SK-N-SH (cell line): Measurements from ENCODE around the gene HEPN1.

ENCODE experiments used
- CTCF ChIP-seq: fragments of 200-600 bp; sonication (generic); IDR thresholded peaks from 2 replicates; pipeline ENCODE4 v1.6.1; 2017; ENCODE audit warnings: antibody characterized with exemption, mild to moderate bottlenecking, moderate library complexity
- NRF1 ChIP-seq: IDR thresholded peaks from 2 replicates; pipeline ENCODE4 v1.6.1; 2012; ENCODE audit warnings: low read depth, mild to moderate bottlenecking, low read length
- SIN3A ChIP-seq: IDR thresholded peaks from 2 replicates; pipeline ENCODE4 v1.6.1; 2012; ENCODE audit warnings: low read depth, mild to moderate bottlenecking, low read length, moderate library complexity, borderline replicate concordance
- USF2 ChIP-seq: fragments of 150-350 bp; IDR thresholded peaks from 2 replicates; pipeline ENCODE4 v1.6.1; 2017; ENCODE audit warnings: antibody characterized with exemption, low read length, low read depth, borderline replicate concordance
- TF ChIP-seq, protein P1 (sequence below): IDR thresholded peaks from 2 replicates; pipeline ENCODE4 v1.4.0; 2012; ENCODE audit warnings: low read depth

DNA sequence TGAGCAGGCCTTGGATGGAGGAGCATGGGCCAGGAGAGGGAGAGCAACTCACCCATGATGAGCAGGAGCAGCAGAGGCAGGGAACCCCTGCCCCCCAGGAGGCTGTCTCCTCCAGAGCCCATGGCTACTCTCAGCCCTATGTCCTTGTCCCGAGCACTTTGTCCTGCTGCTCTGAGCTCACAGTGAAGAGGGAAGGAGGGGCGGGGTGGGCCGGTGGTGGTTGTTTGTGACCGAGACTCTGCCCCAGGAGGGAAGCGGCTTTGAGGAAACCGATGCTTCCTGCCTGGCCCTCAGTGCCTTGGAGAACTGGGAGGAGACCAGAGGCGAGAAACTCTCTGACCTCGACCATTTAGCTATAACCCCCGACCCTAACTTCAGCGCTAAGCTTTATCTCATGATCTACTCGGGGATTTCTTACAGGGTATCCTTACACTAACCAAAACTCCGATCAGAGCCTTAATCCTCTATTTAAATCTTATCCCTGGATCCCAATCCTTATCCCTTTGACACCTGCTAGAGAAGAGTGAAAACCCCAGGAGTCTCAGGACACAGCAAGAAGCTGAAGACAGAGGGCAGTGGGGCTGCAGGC lies 21.3 kb upstream of the HEPN1 start, which contains the start of gene ROBO4:
- no peak for TF ChIP-seq CTCF
- TF ChIP-seq SIN3A, result no peak
- TF ChIP-seq NRF1, result no peak
- TF ChIP-seq, protein P1, sequence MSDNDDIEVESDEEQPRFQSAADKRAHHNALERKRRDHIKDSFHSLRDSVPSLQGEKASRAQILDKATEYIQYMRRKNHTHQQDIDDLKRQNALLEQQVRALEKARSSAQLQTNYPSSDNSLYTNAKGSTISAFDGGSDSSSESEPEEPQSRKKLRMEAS, result no peak
- no peak for TF ChIP-seq USF2
